NT2/D1 (cell line): Measurements from ENCODE around the gene PLA2G2F.

Experiments
- SUZ12 ChIP-seq: IDR thresholded peaks from 2 replicates; pipeline ENCODE4 v1.6.1; 2011; ENCODE audit not compliant: insufficient read length, insufficient read depth; ENCODE audit errors: extremely low read depth
- YY1 ChIP-seq: IDR thresholded peaks from 2 replicates; pipeline ENCODE4 v1.6.1; 2011; ENCODE audit not compliant: insufficient read length, insufficient read depth

GRCh38 chr1:20117236-20117635 lies 21.9 kb upstream of the PLA2G2F start:
- no peak for TF ChIP-seq YY1
- TF ChIP-seq SUZ12, result no peak
